Hepatocyte (in vitro differentiated cells): ENCODE data around the gene GIN1. TPM values are rescaled to one million over a fixed set of nuclear protein-coding genes. Genes with fewer than 3 reads are reported as not detected.

ENCODE experiments used
- DNase-seq: peaks from one replicate; pipeline ENCODE4 v3.0.0-alpha.2; 2016; ENCODE audit warnings: low spot score
- H2AFZ ChIP-seq: fragments of 200-600 bp; sonication (generic); 2 replicates; pipeline ENCODE4 v1.6.0; 2016; ENCODE audit warnings: antibody characterized with exemption, mild to moderate bottlenecking
- H3K27ac ChIP-seq: fragments of 200-600 bp; sonication (generic); 2 replicates; pipeline ENCODE4 v1.5.1; 2016; ENCODE audit warnings: mild to moderate bottlenecking
- H3K27me3 ChIP-seq: fragments of 200-600 bp; sonication (generic); 2 replicates; pipeline ENCODE4 v1.6.1; 2016
- H3K36me3 ChIP-seq: fragments of 200-600 bp; sonication (generic); replicated peaks from 2 replicates; pipeline ENCODE4 v1.5.1; 2016; ENCODE audit warnings: low read depth; ENCODE audit not compliant: insufficient read depth
- H3K4me1 ChIP-seq: fragments of 200-600 bp; sonication (generic); 2 replicates; pipeline ENCODE4 v1.5.1; 2016; ENCODE audit warnings: mild to moderate bottlenecking, moderate library complexity; ENCODE audit not compliant: insufficient read depth
- H3K4me2 ChIP-seq: fragments of 200-600 bp; sonication (generic); 2 replicates; pipeline ENCODE4 v1.6.0; 2016
- H3K4me3 ChIP-seq: fragments of 200-600 bp; sonication (generic); 2 replicates; pipeline ENCODE4 v1.5.1; 2016; ENCODE audit warnings: mild to moderate bottlenecking
- H3K79me2 ChIP-seq: fragments of 200-600 bp; sonication (generic); 2 replicates; pipeline ENCODE4 v1.6.0; 2017; ENCODE audit warnings: mild to moderate bottlenecking
- H3K9me2 ChIP-seq: fragments of 200-600 bp; sonication (generic); replicated peaks from 2 replicates; pipeline ENCODE4 v1.6.0; 2017; ENCODE audit warnings: mild to moderate bottlenecking; ENCODE audit not compliant: insufficient read depth
- H3K9me3 ChIP-seq: fragments of 200-600 bp; sonication (generic); 2 replicates; pipeline ENCODE4 v1.5.1; 2016; ENCODE audit warnings: low read depth, mild to moderate bottlenecking
- H4K20me1 ChIP-seq: fragments of 200-600 bp; sonication (generic); 2 replicates; pipeline ENCODE4 v1.6.0; 2016; ENCODE audit warnings: mild to moderate bottlenecking; ENCODE audit not compliant: insufficient read depth, poor library complexity, severe bottlenecking
- CTCF ChIP-seq: fragments of 200-600 bp; sonication (generic); IDR thresholded peaks from 2 replicates; pipeline ENCODE4 v1.5.1; 2016; ENCODE audit warnings: antibody characterized with exemption, mild to moderate bottlenecking; ENCODE audit not compliant: poor library complexity
- EZH2 ChIP-seq: fragments of 200-600 bp; sonication (generic); IDR thresholded peaks from 2 replicates; pipeline ENCODE4 v1.6.1; 2016; ENCODE audit warnings: antibody characterized with exemption, mild to moderate bottlenecking, borderline replicate concordance
- EZH2phosphoT487 ChIP-seq: fragments of 200-600 bp; sonication (generic); IDR thresholded peaks from one replicate; pipeline ENCODE4 v1.6.1; 2018; ENCODE audit warnings: antibody characterized with exemption, mild to moderate bottlenecking, low read depth, moderate library complexity; ENCODE audit not compliant: unreplicated experiment, severe bottlenecking
- WGBS: methylation state at CpG from one replicate; pipeline ENCODE4 v1.1.6; 2016; ENCODE audit warnings: low lambda C conversion rate; ENCODE audit errors: missing lambda C conversion rate; 5-methylcytosine and 5-hydroxymethylcytosine counted together
- polyA plus RNA-seq: library from polyadenylated mRNA; unstranded; fragments of >200 nt; fragmentation: Nextera tagmentation; extraction: Ambion mirVana; gene quantifications from 2 replicates; pipeline ENCODE4 v1.2.1, GENCODE V29; 2016
- total RNA-seq: library from RNA; depleted of rRNA; stranded (reverse); fragments of >200 nt; gene quantifications from 2 replicates; pipeline ENCODE4 v1.2.3, GENCODE V29; 2014

Gene GIN1
- total and polyA plus RNA-seq, 2 experiments from 2014 or later: 5.5 to 7.4 TPM

- Histone ChIP-seq H2AFZ (no peak overlapping the region), H3K4me2 (no peak overlapping the region), H4K20me1 (no peaks in the 10 kb centered on the region), H3K27me3 (no peaks in the 10 kb centered on the region), H3K27ac (no peak overlapping the region), H3K79me2 (peaks cover 56% of the 10 kb centered on the region), H3K9me3 (no peaks in the 10 kb centered on the region), H3K4me1 (no peaks in the 10 kb centered on the region), H3K9me2 (no peaks in the 10 kb centered on the region), H3K4me3 (no peak overlapping the region), H3K36me3 (no peaks in the 10 kb centered on the region)
- no peak for DNase-seq
- TF ChIP-seq EZH2 (no peak), EZH2phosphoT487 (no peak), CTCF (no peak)
- 92% methylated on average over 2 of the region's 2 CpGs for WGBS
These were observed 7.0 kb downstream of the GIN1 start for GRCh38 chr5:103112910-103113309.

- TF ChIP-seq CTCF: no peak
- no peak for TF ChIP-seq EZH2phosphoT487
- no peak for TF ChIP-seq EZH2
- H3K79me2 ChIP-seq: peaks cover 42% of the 10 kb centered on the region
- H3K27ac ChIP-seq: no peak overlapping the region
- H3K9me2 ChIP-seq: no peaks in the 10 kb centered on the region
- H3K27me3 ChIP-seq: no peaks in the 10 kb centered on the region
- WGBS: 89% methylated on average over 2 of the region's 2 CpGs
- no peaks in the 10 kb centered on the region for H3K9me3 ChIP-seq
- no peaks in the 10 kb centered on the region for H4K20me1 ChIP-seq
- H3K4me2 ChIP-seq: no peak overlapping the region
- no peak for DNase-seq
- no peaks in the 10 kb centered on the region for H3K4me1 ChIP-seq
- H2AFZ ChIP-seq: no peak overlapping the region
- no peaks in the 10 kb centered on the region for H3K36me3 ChIP-seq
- H3K4me3 ChIP-seq: no peak overlapping the region
These were observed 8.5 kb downstream of the GIN1 start for GRCh38 chr5:103111468-103111867.

GRCh38 chr5:103110403-103110802, 9.5 kb downstream of the GIN1 start:
- H3K9me2 ChIP-seq: no peaks in the 10 kb centered on the region
- TF ChIP-seq EZH2phosphoT487: no peak
- no peak for TF ChIP-seq CTCF
- no peak for TF ChIP-seq EZH2
- no peaks in the 10 kb centered on the region for H3K36me3 ChIP-seq

GRCh38 chr5:103109277-103109676, 10.7 kb downstream of the GIN1 start:
- Histone ChIP-seq H3K27ac (no peak overlapping the region), H2AFZ (no peak overlapping the region), H3K79me2 (peaks cover 20% of the 10 kb centered on the region), H4K20me1 (no peaks in the 10 kb centered on the region), H3K4me1 (no peaks in the 10 kb centered on the region), H3K4me3 (no peak overlapping the region), H3K36me3 (no peaks in the 10 kb centered on the region), H3K9me3 (no peaks in the 10 kb centered on the region), H3K4me2 (no peak overlapping the region), H3K27me3 (no peaks in the 10 kb centered on the region), H3K9me2 (no peaks in the 10 kb centered on the region)
- TF ChIP-seq EZH2phosphoT487 (no peak), EZH2 (no peak), CTCF (no peak)
- 64% methylated on average over 1 of the region's 1 CpG for WGBS
- DNase-seq: no peak

More at GRCh38 chr5:103110403-103110802, 9.5 kb downstream of the GIN1 start:
- Histone ChIP-seq H4K20me1 (no peaks in the 10 kb centered on the region), H2AFZ (no peak overlapping the region), H3K27me3 (no peaks in the 10 kb centered on the region), H3K4me3 (no peak overlapping the region), H3K79me2 (peaks cover 31% of the 10 kb centered on the region), H3K4me2 (no peak overlapping the region), H3K27ac (no peak overlapping the region), H3K9me3 (no peaks in the 10 kb centered on the region), H3K4me1 (no peaks in the 10 kb centered on the region)
- 85% methylated on average over 2 of the region's 2 CpGs for WGBS
- no peak for DNase-seq
